Loucy (cell line): ENCODE measurements around the gene MCF2L.

Source experiments
- H2AFZ ChIP-seq: fragments of 200-600 bp; sonication (generic); 2 replicates; pipeline ENCODE4 v1.6.0; 2016; ENCODE audit warnings: antibody characterized with exemption, mild to moderate bottlenecking, low read length, moderate library complexity
- H3F3A ChIP-seq: fragments of 200-600 bp; 2 replicates; pipeline ENCODE4 v1.6.0; 2016; ENCODE audit warnings: antibody characterized with exemption, low read depth, mild to moderate bottlenecking
- H3K27me3 ChIP-seq: fragments of 200-600 bp; sonication (generic); 2 replicates; pipeline ENCODE4 v1.6.1; 2014; ENCODE audit warnings: low read length, mild to moderate bottlenecking; ENCODE audit not compliant: insufficient read depth, poor library complexity, severe bottlenecking
- H3K36me3 ChIP-seq: fragments of 200-600 bp; sonication (generic); 2 replicates; pipeline ENCODE4 v1.6.1; 2016; ENCODE audit warnings: low read length; ENCODE audit not compliant: insufficient read depth
- H3K4me1 ChIP-seq: fragments of 200-600 bp; sonication (generic); 2 replicates; pipeline ENCODE4 v1.5.1; 2014; ENCODE audit warnings: low read length, mild to moderate bottlenecking; ENCODE audit not compliant: insufficient read depth, poor library complexity, severe bottlenecking
- H3K4me2 ChIP-seq: fragments of 200-600 bp; sonication (generic); 2 replicates; pipeline ENCODE4 v1.6.0; 2014; ENCODE audit warnings: antibody characterized with exemption, low read length, low read depth, mild to moderate bottlenecking; ENCODE audit not compliant: poor library complexity, severe bottlenecking
- H3K4me3 ChIP-seq: fragments of 200-600 bp; sonication (generic); 2 replicates; pipeline ENCODE4 v1.5.1; 2014; ENCODE audit warnings: low read length, mild to moderate bottlenecking, mixed read lengths; ENCODE audit not compliant: poor library complexity, severe bottlenecking
- H3K79me2 ChIP-seq: fragments of 200-600 bp; sonication (generic); 2 replicates; pipeline ENCODE4 v1.6.1; 2014; ENCODE audit warnings: low read length; ENCODE audit not compliant: insufficient read depth
- H3K9ac ChIP-seq: fragments of 200-600 bp; sonication (generic); 2 replicates; pipeline ENCODE4 v1.6.0; 2014; ENCODE audit warnings: mild to moderate bottlenecking, low read depth, low read length, moderate library complexity; ENCODE audit not compliant: poor library complexity, severe bottlenecking
- H3K9me2 ChIP-seq: fragments of 200-600 bp; sonication (generic); replicated peaks from 2 replicates; pipeline ENCODE4 v1.6.1; 2016; ENCODE audit warnings: low read depth, low read length, mixed read lengths
- H3K9me3 ChIP-seq: fragments of 200-600 bp; sonication (generic); 2 replicates; pipeline ENCODE4 v1.6.1; 2014; ENCODE audit warnings: mild to moderate bottlenecking, antibody characterized with exemption, low read length, low read depth; ENCODE audit not compliant: insufficient read depth
- H4K20me1 ChIP-seq: fragments of 200-600 bp; sonication (generic); 2 replicates; pipeline ENCODE4 v1.6.0; 2014; ENCODE audit warnings: antibody characterized with exemption, low read length, mild to moderate bottlenecking; ENCODE audit not compliant: insufficient read depth, poor library complexity, severe bottlenecking
- EZH2phosphoT487 ChIP-seq: fragments of 200-600 bp; IDR thresholded peaks from 2 replicates; pipeline ENCODE4 v1.6.1; 2018; ENCODE audit warnings: antibody characterized with exemption, mild to moderate bottlenecking, moderate library complexity, borderline replicate concordance
- TF ChIP-seq, protein P1 (sequence below): fragments of 200-600 bp; sonication (generic); conservative IDR thresholded peaks from 2 replicates; pipeline ENCODE4 v1.5.1; 2014; ENCODE audit warnings: mild to moderate bottlenecking, antibody characterized with exemption, low read length

Gene MCF2L

DNA sequence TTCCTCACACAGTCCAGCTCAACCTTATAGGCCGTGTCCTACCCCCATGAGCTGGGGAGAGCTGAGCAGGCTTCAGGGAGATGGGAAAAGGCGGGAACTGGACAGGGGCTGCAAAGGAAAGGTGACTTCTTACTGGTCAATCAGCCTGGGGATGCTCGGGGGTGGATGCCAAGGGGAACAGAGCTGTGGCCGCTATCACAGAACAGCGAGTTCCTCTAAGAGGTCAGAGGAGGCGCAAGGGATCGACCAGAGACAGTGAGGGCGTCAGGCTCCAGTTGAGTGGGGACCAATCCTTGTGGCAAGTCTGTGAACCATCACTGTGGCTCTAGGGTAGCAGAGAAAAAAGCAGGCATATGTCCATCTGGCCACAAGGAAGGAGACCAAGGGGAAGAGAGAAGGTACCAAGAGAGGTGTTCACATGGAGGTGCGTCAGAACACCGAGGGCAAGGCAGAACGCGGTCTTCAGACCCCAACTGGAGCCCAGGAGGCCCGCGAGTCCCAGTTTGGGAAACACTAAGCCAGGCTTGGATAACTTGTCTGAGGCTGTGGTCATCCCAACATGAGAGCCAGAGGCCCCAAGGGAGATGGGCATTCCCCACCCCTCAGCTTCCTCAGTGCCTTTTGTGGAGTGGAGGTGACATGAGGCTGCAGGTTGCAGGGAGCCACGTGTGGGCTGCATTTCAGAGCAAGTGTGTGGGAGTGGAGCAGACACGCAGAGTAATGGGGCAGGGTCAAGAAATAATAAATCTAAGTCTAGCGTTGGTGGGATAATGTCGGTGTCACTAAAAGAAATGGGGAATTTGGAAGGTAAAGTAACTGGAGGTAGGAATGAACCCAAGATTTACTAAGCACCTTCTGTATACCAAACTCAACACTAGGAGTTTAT is 157.5 kb downstream of the MCF2L start:
- H3K4me2 ChIP-seq: no peak overlapping the region
- no peaks in the 10 kb centered on the region for H3K4me1 ChIP-seq
- H3K9ac ChIP-seq: no peak overlapping the region
- H3K9me2 ChIP-seq: no peaks in the 10 kb centered on the region
- no peaks in the 10 kb centered on the region for H3K9me3 ChIP-seq
- no peaks in the 10 kb centered on the region for H3K27me3 ChIP-seq
- TF ChIP-seq, protein P1, sequence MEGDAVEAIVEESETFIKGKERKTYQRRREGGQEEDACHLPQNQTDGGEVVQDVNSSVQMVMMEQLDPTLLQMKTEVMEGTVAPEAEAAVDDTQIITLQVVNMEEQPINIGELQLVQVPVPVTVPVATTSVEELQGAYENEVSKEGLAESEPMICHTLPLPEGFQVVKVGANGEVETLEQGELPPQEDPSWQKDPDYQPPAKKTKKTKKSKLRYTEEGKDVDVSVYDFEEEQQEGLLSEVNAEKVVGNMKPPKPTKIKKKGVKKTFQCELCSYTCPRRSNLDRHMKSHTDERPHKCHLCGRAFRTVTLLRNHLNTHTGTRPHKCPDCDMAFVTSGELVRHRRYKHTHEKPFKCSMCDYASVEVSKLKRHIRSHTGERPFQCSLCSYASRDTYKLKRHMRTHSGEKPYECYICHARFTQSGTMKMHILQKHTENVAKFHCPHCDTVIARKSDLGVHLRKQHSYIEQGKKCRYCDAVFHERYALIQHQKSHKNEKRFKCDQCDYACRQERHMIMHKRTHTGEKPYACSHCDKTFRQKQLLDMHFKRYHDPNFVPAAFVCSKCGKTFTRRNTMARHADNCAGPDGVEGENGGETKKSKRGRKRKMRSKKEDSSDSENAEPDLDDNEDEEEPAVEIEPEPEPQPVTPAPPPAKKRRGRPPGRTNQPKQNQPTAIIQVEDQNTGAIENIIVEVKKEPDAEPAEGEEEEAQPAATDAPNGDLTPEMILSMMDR: no peak
- no peak for TF ChIP-seq EZH2phosphoT487
- H3K4me3 ChIP-seq: no peak overlapping the region
- H2AFZ ChIP-seq: no peak overlapping the region
- no peaks in the 10 kb centered on the region for H3K36me3 ChIP-seq
- no peaks in the 10 kb centered on the region for H3K79me2 ChIP-seq
- H4K20me1 ChIP-seq: no peaks in the 10 kb centered on the region
- no peaks in the 10 kb centered on the region for H3F3A ChIP-seq

DNA sequence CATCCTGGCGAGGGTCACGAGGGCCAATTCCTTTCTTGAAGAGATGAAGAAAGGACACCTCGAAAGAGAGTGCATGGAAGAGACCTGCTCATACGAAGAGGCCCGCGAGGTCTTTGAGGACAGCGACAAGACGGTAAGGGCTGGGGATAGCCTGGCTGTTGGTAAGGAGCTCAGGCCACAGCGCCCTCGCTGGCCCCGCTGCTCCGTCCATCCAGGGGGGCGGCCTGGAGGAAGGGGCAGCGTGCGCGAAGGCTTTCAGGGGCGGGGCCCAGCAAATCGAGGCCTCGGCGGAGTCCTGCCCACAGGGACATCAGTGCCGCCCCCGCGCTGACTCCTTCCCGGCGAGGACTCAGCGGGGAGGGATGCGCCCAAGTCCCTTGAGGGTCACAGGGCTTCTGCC is 160.5 kb downstream of the MCF2L start:
- H3K4me3 ChIP-seq: no peak overlapping the region
- no peak overlapping the region for H3K4me2 ChIP-seq
- no peak overlapping the region for H3K9ac ChIP-seq
- TF ChIP-seq, protein P1: no peak
- no peak for TF ChIP-seq EZH2phosphoT487
- H3K27me3 ChIP-seq: no peaks in the 10 kb centered on the region
- no peaks in the 10 kb centered on the region for H3K36me3 ChIP-seq
- no peaks in the 10 kb centered on the region for H3K9me3 ChIP-seq
- H3K9me2 ChIP-seq: no peaks in the 10 kb centered on the region
- H2AFZ ChIP-seq: no peak overlapping the region
- no peaks in the 10 kb centered on the region for H4K20me1 ChIP-seq
- H3K4me1 ChIP-seq: no peaks in the 10 kb centered on the region
- H3F3A ChIP-seq: no peaks in the 10 kb centered on the region
- no peaks in the 10 kb centered on the region for H3K79me2 ChIP-seq

DNA sequence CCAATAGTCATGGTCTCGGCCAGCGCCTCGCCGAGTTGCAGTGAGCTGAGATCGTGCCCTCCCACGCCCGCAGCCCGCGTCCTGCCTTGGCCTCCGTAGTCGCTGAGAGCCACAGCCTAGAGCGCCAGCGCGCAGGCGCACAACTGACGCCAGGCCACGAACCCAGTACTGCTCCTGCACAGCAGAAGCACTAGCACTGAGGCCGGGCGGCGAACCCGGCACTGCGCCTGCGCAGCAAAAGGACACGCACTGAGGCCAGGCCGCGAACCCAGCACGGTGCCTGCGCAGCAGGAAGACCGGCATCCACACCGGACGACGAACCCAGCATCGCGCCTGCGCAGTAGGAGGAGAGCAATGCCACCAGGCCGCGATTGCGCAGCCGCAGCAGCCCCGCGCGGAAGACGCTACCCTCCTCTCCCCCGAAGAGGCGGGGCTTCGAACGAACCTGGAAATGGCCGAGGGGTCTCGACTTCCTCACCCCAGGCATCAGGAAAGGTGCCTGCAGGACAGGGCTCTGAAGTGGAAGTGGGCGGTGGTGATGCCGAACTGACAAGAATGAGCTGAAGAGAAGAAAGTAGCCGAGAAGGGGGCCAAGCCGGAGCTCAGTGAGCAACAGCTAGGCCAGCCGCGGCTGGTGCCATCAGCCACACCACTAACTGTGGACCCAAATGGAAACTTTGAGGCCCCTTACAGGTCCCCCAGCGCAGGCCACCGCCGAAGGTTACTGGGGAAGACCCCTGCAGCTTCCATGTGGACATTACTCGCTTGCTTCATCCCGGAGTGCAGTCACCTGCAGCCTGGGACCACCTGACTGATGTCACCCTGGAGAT is 161.1 kb downstream of the MCF2L start:
- Histone ChIP-seq H3K36me3 (no peaks in the 10 kb centered on the region), H3K27me3 (no peaks in the 10 kb centered on the region), H3K9me2 (no peaks in the 10 kb centered on the region), H3F3A (no peaks in the 10 kb centered on the region), H3K4me2 (no peak overlapping the region), H3K4me3 (no peak overlapping the region), H3K9me3 (no peaks in the 10 kb centered on the region), H3K9ac (no peak overlapping the region), H4K20me1 (no peaks in the 10 kb centered on the region), H2AFZ (no peak overlapping the region), H3K4me1 (no peaks in the 10 kb centered on the region), H3K79me2 (no peaks in the 10 kb centered on the region)
- TF ChIP-seq, protein P1: no peak
- no peak for TF ChIP-seq EZH2phosphoT487
